Thoracic aorta (tissue), 2 donors: ENCODE results near the gene LRP8. TPM values are rescaled to one million over a fixed set of nuclear protein-coding genes. Genes with fewer than 3 reads are reported as not detected.

ENCODE experiments used
- ATAC-seq: fragments of 150-250 bp; one replicate; pipeline ENCODE4 v1.8.0; 2017; ENCODE audit warnings: low read depth; ENCODE audit not compliant: insufficient number of reproducible peaks, low FRiP score
- DNase-seq: peaks from one replicate; pipeline ENCODE4 v3.0.0-alpha.2; 2020; ENCODE audit warnings: low spot score
- H3K27ac ChIP-seq, 2 donors: fragments of 200-600 bp; sonication (generic); 1 replicate in 1 of 2; 2 replicates in 1 of 2; pipeline ENCODE4 v1.5.1; 2016; ENCODE audit warnings: mild to moderate bottlenecking in 2 of 2, moderate library complexity in 2 of 2
- H3K27me3 ChIP-seq: fragments of 200-600 bp; sonication (generic); replicated peaks from 2 replicates; pipeline ENCODE4 v1.6.0; 2016; ENCODE audit warnings: mild to moderate bottlenecking; ENCODE audit not compliant: insufficient read depth
- H3K36me3 ChIP-seq: fragments of 200-600 bp; sonication (generic); one replicate; pipeline ENCODE4 v1.5.1; 2016
- H3K4me1 ChIP-seq, 2 donors: fragments of 200-600 bp; sonication (generic); 1 replicate in 1 of 2; 2 replicates in 1 of 2; pipeline versions ENCODE4 v1.5.1 to v1.6.0; 2016; ENCODE audit warnings: low read depth in 2 of 2, mild to moderate bottlenecking in 1 of 2; ENCODE audit not compliant: control insufficient read depth in 1 of 2
- H3K4me3 ChIP-seq: fragments of 200-600 bp; sonication (generic); 2 replicates; pipeline ENCODE4 v1.5.1; 2016; ENCODE audit warnings: mild to moderate bottlenecking
- H3K9me3 ChIP-seq: fragments of 200-600 bp; sonication (generic); 2 replicates; pipeline ENCODE4 v1.5.1; 2016
- total RNA-seq, 2 donors: library from RNA; depleted of rRNA; stranded (reverse); fragments of >200 nt; gene quantifications; one replicate each; pipeline versions ENCODE4 v1.1.0 to v1.2.3, GENCODE V29; 2016
- TF ChIP-seq, protein P1 (sequence below): fragments of 200-600 bp; sonication (generic); IDR thresholded peaks from one replicate; pipeline ENCODE4 v1.5.1; 2019; ENCODE audit warnings: antibody characterized with exemption

Gene LRP8
- total RNA-seq, 2 donors from 2014 or later = 14.1 to 24.1 TPM

DNA sequence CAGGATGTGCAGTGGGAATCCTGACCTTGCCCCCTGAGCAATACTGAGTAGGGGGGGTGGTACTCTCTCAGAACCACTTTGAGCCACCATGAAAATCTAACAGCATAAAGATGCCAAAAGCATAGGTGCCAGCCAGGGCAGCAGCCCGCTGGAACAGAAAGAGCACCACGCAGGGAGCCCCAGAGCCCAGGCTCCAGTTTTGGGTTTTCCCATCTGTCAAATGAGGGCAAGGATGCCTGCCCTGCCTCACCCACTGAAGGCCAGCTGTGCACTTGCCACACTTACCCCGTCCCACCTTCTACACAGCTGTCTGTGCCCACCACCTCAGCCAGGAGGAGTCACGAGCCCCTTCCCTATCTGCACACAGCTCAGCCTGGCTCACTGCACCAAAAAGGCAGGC lies 20.8 kb downstream of the LRP8 start:
- TF ChIP-seq, protein P1, sequence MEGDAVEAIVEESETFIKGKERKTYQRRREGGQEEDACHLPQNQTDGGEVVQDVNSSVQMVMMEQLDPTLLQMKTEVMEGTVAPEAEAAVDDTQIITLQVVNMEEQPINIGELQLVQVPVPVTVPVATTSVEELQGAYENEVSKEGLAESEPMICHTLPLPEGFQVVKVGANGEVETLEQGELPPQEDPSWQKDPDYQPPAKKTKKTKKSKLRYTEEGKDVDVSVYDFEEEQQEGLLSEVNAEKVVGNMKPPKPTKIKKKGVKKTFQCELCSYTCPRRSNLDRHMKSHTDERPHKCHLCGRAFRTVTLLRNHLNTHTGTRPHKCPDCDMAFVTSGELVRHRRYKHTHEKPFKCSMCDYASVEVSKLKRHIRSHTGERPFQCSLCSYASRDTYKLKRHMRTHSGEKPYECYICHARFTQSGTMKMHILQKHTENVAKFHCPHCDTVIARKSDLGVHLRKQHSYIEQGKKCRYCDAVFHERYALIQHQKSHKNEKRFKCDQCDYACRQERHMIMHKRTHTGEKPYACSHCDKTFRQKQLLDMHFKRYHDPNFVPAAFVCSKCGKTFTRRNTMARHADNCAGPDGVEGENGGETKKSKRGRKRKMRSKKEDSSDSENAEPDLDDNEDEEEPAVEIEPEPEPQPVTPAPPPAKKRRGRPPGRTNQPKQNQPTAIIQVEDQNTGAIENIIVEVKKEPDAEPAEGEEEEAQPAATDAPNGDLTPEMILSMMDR = no peak
- no peaks in the 10 kb centered on the region for H3K9me3 ChIP-seq
- H3K4me1 ChIP-seq = peaks cover 18 to 40% of the 10 kb centered on the region in 2 donors
- no peaks in the 10 kb centered on the region for H3K36me3 ChIP-seq
- DNase-seq = no peak
- no peaks in the 10 kb centered on the region for H3K27me3 ChIP-seq
- ATAC-seq = no peak
- no peak overlapping the region for H3K4me3 ChIP-seq
- H3K27ac ChIP-seq = no peak overlapping the region

DNA sequence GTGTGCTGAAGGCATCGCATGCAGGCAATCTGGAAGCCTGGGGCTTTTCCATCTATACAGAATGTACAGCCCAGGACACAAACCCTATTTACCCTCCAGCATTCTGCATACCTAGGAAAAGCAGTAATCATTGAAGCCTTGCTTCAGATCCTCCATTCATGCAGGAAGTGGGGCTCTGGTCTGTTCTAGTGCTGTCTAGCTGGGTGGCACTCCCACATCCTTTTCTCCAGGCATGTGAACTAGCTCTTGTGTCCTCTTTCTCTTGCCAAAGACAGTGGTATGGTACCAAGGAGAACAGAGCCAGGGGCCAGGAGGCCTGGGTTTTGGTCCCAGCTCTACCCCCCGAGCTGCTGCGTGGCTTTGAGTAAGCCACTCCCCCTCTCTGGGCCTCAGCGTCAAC lies 21.7 kb downstream of the LRP8 start:
- DNase-seq (no peak), ATAC-seq (no peak)
- peak overlapping the region; percentile 27 to 56 for H3K27ac ChIP-seq
- H3K4me3 ChIP-seq = no peak overlapping the region
- no peaks in the 10 kb centered on the region for H3K9me3 ChIP-seq
- no peaks in the 10 kb centered on the region for H3K36me3 ChIP-seq
- TF ChIP-seq, protein P1 = no peak
- peaks cover 18 to 40% of the 10 kb centered on the region in 2 donors for H3K4me1 ChIP-seq
- no peaks in the 10 kb centered on the region for H3K27me3 ChIP-seq

DNA sequence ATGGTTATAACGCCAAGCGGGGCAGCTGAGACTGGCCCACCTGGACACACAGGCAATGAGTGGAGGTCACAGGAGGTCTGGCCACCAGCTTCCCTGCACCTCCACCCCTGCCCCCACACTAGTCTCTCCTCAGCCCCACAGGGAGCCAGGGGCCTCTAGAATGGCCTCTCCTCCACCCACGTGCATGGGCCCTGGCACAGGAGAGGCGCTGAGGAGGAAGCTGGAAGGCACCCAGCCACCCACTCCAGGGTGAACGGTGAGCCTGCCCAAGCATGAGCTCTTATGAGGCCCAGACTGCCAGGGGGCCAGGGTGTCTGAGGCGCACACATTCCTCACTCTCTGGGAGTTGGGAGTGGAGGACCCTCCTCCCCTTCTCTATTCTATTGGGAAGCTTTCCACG lies 22.2 kb downstream of the LRP8 start:
- no peak for ATAC-seq
- DNase-seq = no peak

DNA sequence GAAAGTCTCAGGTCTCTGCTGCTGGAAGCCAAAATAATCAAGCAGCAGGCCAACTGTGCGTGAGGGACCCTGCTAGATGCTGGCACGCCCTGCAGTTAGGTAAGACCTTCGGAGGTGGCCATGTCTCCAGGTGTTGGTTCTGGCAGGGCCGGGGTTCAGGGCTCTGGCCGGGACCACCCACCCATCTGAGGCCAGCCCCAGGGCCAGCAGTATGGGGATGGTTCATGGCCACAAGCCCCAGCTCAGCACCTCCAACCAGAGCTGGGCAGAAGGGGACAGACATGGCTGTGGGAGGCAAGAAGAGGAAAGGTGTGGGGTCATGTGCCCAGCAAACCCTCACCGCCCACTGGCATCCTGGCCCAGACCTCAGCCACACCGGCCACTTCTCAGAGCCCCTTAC lies 23.3 kb downstream of the LRP8 start:
- H3K4me1 ChIP-seq = peaks cover 18 to 40% of the 10 kb centered on the region in 2 donors
- peak overlapping the region; percentile 28 to 40 for H3K27ac ChIP-seq
- no peaks in the 10 kb centered on the region for H3K36me3 ChIP-seq
- no peaks in the 10 kb centered on the region for H3K9me3 ChIP-seq
- TF ChIP-seq, protein P1 = no peak
- ATAC-seq (no peak), DNase-seq (no peak)
- no peak overlapping the region for H3K4me3 ChIP-seq
- H3K27me3 ChIP-seq = no peaks in the 10 kb centered on the region

More for the DNA sequence above, 22.2 kb downstream of the LRP8 start:
- Histone ChIP-seq H3K4me1 (peaks cover 18 to 40% of the 10 kb centered on the region in 2 donors), H3K36me3 (no peaks in the 10 kb centered on the region), H3K9me3 (no peaks in the 10 kb centered on the region), H3K27me3 (no peaks in the 10 kb centered on the region), H3K27ac (peak overlapping the region; percentile 27 to 56), H3K4me3 (no peak overlapping the region)
- TF ChIP-seq, protein P1 = no peak

DNA sequence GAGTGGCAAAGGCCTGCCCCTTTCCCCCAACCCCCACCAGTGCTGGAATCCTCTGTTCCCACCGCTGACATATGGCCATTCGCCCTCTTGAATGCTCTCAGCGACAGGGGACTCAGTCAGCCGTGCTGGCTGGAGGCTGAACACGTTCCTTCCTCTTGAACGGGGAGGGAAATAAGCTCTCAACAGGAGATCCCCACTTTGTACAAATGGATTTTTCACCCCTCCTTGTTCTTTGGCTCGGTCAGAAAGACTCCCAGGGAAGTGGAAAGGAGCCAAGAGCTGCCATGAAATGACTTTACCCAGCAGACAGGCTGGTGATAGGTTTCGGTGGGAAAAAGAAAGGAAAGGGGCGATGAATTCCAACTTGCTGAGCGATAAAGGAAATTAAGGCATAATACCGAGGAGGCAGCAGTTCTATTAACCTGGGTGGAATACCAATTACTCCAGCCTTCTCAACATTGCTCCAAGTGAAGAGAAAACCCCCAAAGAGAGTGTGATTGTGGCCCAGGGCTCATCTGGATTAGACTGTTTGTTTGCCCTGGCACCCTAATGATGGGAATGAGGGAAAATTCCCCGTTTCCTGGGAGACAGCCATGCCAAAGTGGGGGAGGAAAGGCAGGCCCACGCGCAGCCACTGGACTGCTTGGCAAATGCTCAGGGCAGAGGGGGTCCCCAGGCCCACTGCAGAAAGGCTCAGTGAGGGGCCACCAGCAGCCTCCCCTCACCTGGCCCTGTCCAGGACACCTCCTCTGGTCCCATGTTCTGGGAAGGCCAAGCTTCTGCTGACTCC lies 23.9 kb downstream of the LRP8 start:
- peaks cover 18 to 40% of the 10 kb centered on the region in 2 donors for H3K4me1 ChIP-seq
- ATAC-seq (no peak), DNase-seq (no peak)
- H3K9me3 ChIP-seq = no peaks in the 10 kb centered on the region
- peak overlapping the region; percentile 28 to 40 for H3K27ac ChIP-seq
- H3K4me3 ChIP-seq = peak overlapping the region; percentile 27
- TF ChIP-seq, protein P1 = no peak
- no peaks in the 10 kb centered on the region for H3K27me3 ChIP-seq
- H3K36me3 ChIP-seq = no peaks in the 10 kb centered on the region
